DMS153 treated with DMSO at 0.1 percent for 48 hours (cell line): ENCODE data around the gene SEPTIN5.
"Not testable (repeated sequence)": the region's sequence is repeated elsewhere in the genome, so short reads cannot be mapped to it uniquely, and the experiment has no call there.

ENCODE experiments used
- DNase-seq: peaks from one replicate; lab custom pipeline; 2025; ENCODE audit not compliant: unreplicated experiment; lab: John Stamatoyannopoulos, UW

SEPTIN5 gene

GRCh38 chr22:19720150-19720827, 6.0 kb downstream of the SEPTIN5 start:
- DNase-seq: no peak

DNA sequence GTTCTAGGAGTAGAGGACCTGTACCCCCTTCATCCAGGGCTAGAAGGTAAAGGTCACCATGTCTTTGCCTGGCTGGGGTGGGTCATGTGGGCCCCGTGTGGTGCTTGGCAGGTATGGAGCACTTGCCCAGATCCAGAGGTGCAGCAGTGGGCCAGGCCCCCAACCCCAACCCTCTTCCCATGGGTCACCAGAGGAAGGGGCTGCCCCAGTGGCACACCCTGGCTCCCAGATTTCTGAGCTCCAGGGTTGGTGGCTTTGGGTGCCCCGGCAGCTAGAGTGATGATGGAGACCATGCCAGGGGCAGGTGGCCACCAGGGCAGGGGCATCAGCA, 6.7 kb downstream of the SEPTIN5 start:
- no peak for DNase-seq

DNA sequence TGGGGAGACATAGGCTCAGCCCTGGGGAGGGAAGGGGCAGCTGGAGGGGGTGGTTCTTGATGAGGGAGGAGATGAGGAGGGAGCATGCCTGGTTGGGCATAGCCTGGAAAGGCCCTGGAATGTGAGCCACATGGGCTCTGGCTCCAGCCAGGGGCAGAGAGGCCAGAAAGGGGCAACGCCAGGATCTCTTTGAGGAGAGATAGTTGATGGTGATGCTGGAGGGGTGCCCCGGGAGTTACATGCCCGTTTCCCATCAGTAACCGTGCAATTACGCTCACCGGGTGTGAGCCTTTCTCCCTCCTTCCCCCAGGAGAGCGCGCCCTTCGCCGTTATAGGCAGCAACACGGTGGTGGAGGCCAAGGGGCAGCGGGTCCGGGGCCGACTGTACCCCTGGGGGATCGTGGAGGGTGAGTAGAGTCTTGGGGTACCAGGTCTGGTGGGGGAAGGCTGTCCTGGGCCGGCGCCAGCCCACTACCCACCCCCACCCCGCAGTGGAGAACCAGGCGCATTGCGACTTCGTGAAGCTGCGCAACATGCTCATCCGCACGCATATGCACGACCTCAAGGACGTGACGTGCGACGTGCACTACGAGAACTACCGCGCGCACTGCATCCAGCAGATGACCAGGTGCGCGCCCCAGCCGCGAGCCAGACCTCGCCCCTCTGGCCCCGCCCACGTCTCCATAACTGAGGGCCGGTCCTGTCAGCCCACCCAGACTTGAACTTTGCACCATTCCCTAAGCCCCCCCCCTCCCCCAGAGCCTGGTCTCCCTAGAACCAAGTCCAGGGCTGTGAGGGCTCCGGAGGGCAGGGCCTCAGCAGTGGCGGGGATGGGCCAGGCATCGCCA, 7.3 kb downstream of the SEPTIN5 start:
- DNase-seq: no peak

GRCh38 chr22:19722178-19722981, 8.1 kb downstream of the SEPTIN5 start:
- DNase-seq: no peak

- no peak for DNase-seq
Observed at GRCh38 chr22:19722982-19723231, 8.6 kb downstream of the SEPTIN5 start.

- DNase-seq: no peak
Observed at GRCh38 chr22:19723232-19723982, 9.1 kb downstream of the SEPTIN5 start, which contains the start of gene GP1BB. TSS of gene GP1BB (plus strand) at chr22:19723539. CDS start at chr22:19723570, 31 bp downstream.

- DNase-seq: no peak
Observed at GRCh38 chr22:19723983-19724827, 9.9 kb downstream of the SEPTIN5 start.

GRCh38 chr22:19724927-19725661, 10.8 kb downstream of the SEPTIN5 start:
- DNase-seq: no peak

- DNase-seq: not testable (repeated sequence)
Observed at GRCh38 chr22:19726064-19726788, 11.9 kb downstream of the SEPTIN5 start.

DNA sequence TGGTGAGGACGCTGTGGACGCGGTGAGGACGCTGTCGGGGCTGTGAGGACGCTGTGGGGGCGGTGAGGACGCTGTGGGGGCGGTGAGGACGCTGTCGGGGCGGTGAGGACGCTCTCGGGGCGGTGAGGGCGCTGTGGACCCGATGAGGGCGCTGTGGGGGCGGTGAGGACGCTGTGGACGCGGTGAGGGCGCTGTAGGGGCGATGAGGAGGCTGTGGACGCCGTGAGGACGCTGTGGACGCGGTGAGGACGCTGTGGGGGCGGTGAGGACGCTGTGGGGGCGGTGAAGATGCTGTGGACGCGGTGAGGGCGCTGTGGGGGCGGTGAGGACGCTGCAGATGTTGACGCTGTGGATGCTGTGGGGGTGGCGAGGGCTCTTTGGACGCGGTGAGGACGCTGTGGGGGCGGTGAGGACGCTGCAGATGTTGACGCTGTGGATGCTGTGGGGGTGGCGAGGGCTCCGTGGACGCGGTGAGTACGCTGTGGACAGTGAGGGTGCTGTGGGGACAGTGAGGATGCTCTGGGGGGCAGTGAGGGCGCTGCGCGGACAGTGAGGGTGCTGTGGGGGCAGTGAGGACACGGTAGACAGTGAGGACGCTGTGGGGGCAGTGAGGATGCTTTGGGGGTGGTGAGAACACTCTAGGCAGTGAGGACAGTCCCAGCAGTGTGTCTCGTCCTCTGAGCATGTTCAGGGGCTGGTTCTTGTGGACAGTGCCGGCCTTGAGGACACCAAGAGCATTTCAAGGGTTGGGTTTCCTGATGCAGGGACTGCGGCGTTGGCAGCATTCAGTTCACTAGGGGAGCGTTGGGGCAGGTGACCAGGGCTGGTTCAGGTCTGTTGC, 13.2 kb downstream of the SEPTIN5 start:
- no peak for DNase-seq

GRCh38 chr22:19728271-19728670, 14.0 kb downstream of the SEPTIN5 start:
- DNase-seq: no peak

- DNase-seq: no peak
Observed at GRCh38 chr22:19728836-19729235, 14.5 kb downstream of the SEPTIN5 start.

DNA sequence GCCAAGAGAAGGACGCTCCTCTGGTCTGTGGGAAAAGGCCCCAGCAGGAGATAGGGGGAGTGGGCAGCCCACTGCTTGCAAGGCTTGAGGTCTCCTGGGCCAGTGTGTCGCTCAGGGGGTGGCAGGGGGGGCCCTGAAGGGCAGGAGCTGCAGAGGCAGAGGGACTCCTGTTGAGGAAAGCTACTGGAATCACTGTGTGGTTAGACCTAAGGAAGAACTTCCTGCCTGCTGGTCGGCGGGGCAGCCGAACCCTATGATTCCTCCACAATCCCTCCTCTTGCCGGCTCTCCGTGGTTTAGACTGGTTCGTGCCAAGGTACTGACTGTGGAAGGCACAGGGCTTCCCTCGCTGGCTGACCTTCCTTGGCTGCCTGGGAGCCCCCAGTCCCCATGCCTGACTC, 15.2 kb downstream of the SEPTIN5 start:
- DNase-seq: no peak

- DNase-seq: no peak
Observed at GRCh38 chr22:19730198-19730597, 15.9 kb downstream of the SEPTIN5 start.

DNA sequence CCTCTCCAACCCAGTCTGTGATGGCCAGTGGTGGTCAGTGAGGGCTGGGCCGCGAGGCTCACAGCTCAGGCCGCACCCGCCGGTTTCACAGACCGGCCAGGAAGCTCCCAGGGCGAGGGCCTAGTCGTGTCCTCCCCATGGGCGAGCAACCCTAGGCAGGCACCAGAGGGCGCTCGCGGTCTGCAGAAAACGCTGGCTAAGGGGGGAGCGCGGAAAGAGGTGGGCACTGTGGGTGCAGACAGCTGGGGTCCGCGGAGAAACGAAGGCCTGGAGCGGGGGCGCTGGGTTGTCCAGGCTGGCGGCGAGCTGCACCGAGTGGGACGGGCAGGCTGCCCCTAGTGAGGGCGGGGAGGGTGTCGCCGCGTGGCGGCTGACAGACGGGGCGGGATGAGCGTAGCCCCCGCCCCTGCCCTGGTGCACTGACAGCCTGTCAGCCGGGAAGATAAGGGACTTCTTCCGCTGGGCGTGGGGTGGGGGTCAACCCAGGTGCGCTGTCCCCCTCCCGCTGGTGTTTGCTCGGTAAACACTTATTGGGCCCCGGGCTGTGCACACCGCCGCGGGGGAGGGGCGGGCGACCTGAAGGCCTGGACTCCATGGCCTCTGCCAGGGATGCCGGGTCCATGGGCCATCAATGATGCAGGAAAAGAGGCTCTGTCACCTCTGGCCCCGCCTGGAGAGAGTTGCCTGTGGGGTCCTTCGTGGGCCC, 16.5 kb downstream of the SEPTIN5 start:
- DNase-seq: peak; percentile 44

- no peak for DNase-seq
Observed at GRCh38 chr22:19731361-19732135, 17.2 kb downstream of the SEPTIN5 start.
